ENCODE results near the gene KRTAP5-2.
A peak's percentile ranks its signal among the peaks of the same experiment; 100 is the strongest.
"Not testable (repeated sequence)": the region's sequence is repeated elsewhere in the genome, so short reads cannot be mapped to it uniquely, and the experiment has no call there.

Gene KRTAP5-2

GRCh38 chr11:1589191-1589963 is 8.7 kb downstream of the KRTAP5-2 start:
- H3K9ac ChIP-seq (ENCODE audit: low read depth, low read length); H3K4me1 ChIP-seq (ENCODE audit: insufficient read depth, low read length); H3K36me3 ChIP-seq (ENCODE audit: insufficient read depth, low read length); H3K9me3 ChIP-seq (ENCODE audit: control insufficient read depth, insufficient read depth, low read length): not testable (repeated sequence)

- Histone ChIP-seq H3K36me3 (ENCODE audit: insufficient read depth, low read length) (no peaks in the 10 kb centered on the region), H3K4me1 (ENCODE audit: insufficient read depth, low read length) (no peaks in the 10 kb centered on the region), H3K9me3 (ENCODE audit: control insufficient read depth, insufficient read depth, low read length) (no peaks in the 10 kb centered on the region), H3K9ac (ENCODE audit: low read depth, low read length) (no peak overlapping the region)
Observed at GRCh38 chr11:1586699-1587098, 11.4 kb downstream of the KRTAP5-2 start.

- not testable (repeated sequence) for H3K4me1 ChIP-seq (ENCODE audit: insufficient read depth, low read length); H3K9ac ChIP-seq (ENCODE audit: low read depth, low read length); H3K9me3 ChIP-seq (ENCODE audit: control insufficient read depth, insufficient read depth, low read length); H3K36me3 ChIP-seq (ENCODE audit: insufficient read depth, low read length)
Observed at GRCh38 chr11:1584661-1585370, 13.3 kb downstream of the KRTAP5-2 start, which contains the start of gene KRTAP5-1. TSS of gene KRTAP5-1 (minus strand) at chr11:1585283. CDS start at chr11:1585249, 34 bp downstream.

- not testable (repeated sequence) for H3K9ac ChIP-seq (ENCODE audit: low read depth, low read length); H3K36me3 ChIP-seq (ENCODE audit: insufficient read depth, low read length); H3K9me3 ChIP-seq (ENCODE audit: control insufficient read depth, insufficient read depth, low read length); H3K4me1 ChIP-seq (ENCODE audit: insufficient read depth, low read length)
Observed at GRCh38 chr11:1582909-1583308, 15.2 kb downstream of the KRTAP5-2 start.

- H3K9me3 ChIP-seq (ENCODE audit: control insufficient read depth, insufficient read depth, low read length) = peaks cover 6% of the 10 kb centered on the region; the same call in 1 of the 2 replicates
Observed at GRCh38 chr11:1581976-1582375, 16.1 kb downstream of the KRTAP5-2 start.

GRCh38 chr11:1576825-1577224 is 21.3 kb downstream of the KRTAP5-2 start:
- Histone ChIP-seq H3K36me3 (ENCODE audit: insufficient read depth, low read length) (no peaks in the 10 kb centered on the region), H3K9ac (ENCODE audit: low read depth, low read length) (no peak overlapping the region), H3K9me3 (ENCODE audit: control insufficient read depth, insufficient read depth, low read length) (peaks cover 6% of the 10 kb centered on the region; the same call in 1 of the 2 replicates), H3K4me1 (ENCODE audit: insufficient read depth, low read length) (no peaks in the 10 kb centered on the region; the same call in 1 of the 2 replicates)

More at GRCh38 chr11:1581976-1582375, 16.1 kb downstream of the KRTAP5-2 start:
- no peak overlapping the region for H3K9ac ChIP-seq (ENCODE audit: low read depth, low read length)
- H3K36me3 ChIP-seq (ENCODE audit: insufficient read depth, low read length) = no peaks in the 10 kb centered on the region
- H3K4me1 ChIP-seq (ENCODE audit: insufficient read depth, low read length) = no peaks in the 10 kb centered on the region

- not testable (repeated sequence) for H3K9ac ChIP-seq (ENCODE audit: low read depth, low read length)
Observed at GRCh38 chr11:1575756-1576155, 22.3 kb downstream of the KRTAP5-2 start.

GRCh38 chr11:1574933-1575242 is 23.2 kb downstream of the KRTAP5-2 start:
- no peak overlapping the region for H3K9ac ChIP-seq (ENCODE audit: low read depth, low read length)
- peaks cover 6% of the 10 kb centered on the region; the same call in 1 of the 2 replicates for H3K4me1 ChIP-seq (ENCODE audit: insufficient read depth, low read length)
- H3K36me3 ChIP-seq (ENCODE audit: insufficient read depth, low read length) = no peaks in the 10 kb centered on the region
- H3K9me3 ChIP-seq (ENCODE audit: control insufficient read depth, insufficient read depth, low read length) = peaks cover 6% of the 10 kb centered on the region; the same call in 1 of the 2 replicates

More at GRCh38 chr11:1575756-1576155, 22.3 kb downstream of the KRTAP5-2 start:
- not testable (repeated sequence) for H3K4me1 ChIP-seq (ENCODE audit: insufficient read depth, low read length); H3K36me3 ChIP-seq (ENCODE audit: insufficient read depth, low read length); H3K9me3 ChIP-seq (ENCODE audit: control insufficient read depth, insufficient read depth, low read length)

GRCh38 chr11:1574238-1574932 is 23.7 kb downstream of the KRTAP5-2 start:
- H3K9ac ChIP-seq (ENCODE audit: low read depth, low read length) = peak overlapping the region; percentile 35; the same call in 1 of the 2 replicates

GRCh38 chr11:1573903-1574237 is 24.2 kb downstream of the KRTAP5-2 start:
- H3K36me3 ChIP-seq (ENCODE audit: insufficient read depth, low read length) = no peaks in the 10 kb centered on the region
- H3K9ac ChIP-seq (ENCODE audit: low read depth, low read length) = peak overlapping the region; percentile 32; the same call in 1 of the 2 replicates
- peaks cover 6% of the 10 kb centered on the region; the same call in 1 of the 2 replicates for H3K4me1 ChIP-seq (ENCODE audit: insufficient read depth, low read length)
- peaks cover 6% of the 10 kb centered on the region; the same call in 1 of the 2 replicates for H3K9me3 ChIP-seq (ENCODE audit: control insufficient read depth, insufficient read depth, low read length)

More at GRCh38 chr11:1574238-1574932, 23.7 kb downstream of the KRTAP5-2 start:
- H3K9me3 ChIP-seq (ENCODE audit: control insufficient read depth, insufficient read depth, low read length) = peaks cover 6% of the 10 kb centered on the region; the same call in 1 of the 2 replicates
- H3K36me3 ChIP-seq (ENCODE audit: insufficient read depth, low read length) = no peaks in the 10 kb centered on the region
- peaks cover 6% of the 10 kb centered on the region; the same call in 1 of the 2 replicates for H3K4me1 ChIP-seq (ENCODE audit: insufficient read depth, low read length)

GRCh38 chr11:1573077-1573902 is 24.8 kb downstream of the KRTAP5-2 start:
- Histone ChIP-seq H3K4me1 (ENCODE audit: insufficient read depth, low read length) (peaks cover 6% of the 10 kb centered on the region; the same call in 1 of the 2 replicates), H3K9ac (ENCODE audit: low read depth, low read length) (peak overlapping the region; percentile 50; the same call in 1 of the 2 replicates), H3K36me3 (ENCODE audit: insufficient read depth, low read length) (no peaks in the 10 kb centered on the region), H3K9me3 (ENCODE audit: control insufficient read depth, insufficient read depth, low read length) (peaks cover 5% of the 10 kb centered on the region; the same call in 1 of the 2 replicates)

GRCh38 chr11:1572197-1573076 is 25.7 kb downstream of the KRTAP5-2 start, which contains the start of gene DUSP8:
TSS of gene DUSP8 (minus strand) at chr11:1572271. CDS start at chr11:1565826, 6,445 bp downstream.
- no peaks in the 10 kb centered on the region for H3K36me3 ChIP-seq (ENCODE audit: insufficient read depth, low read length)
- H3K9ac ChIP-seq (ENCODE audit: low read depth, low read length) = peak within 1 kb of the TSS; percentile 54
- peaks cover 6% of the 10 kb centered on the region; the same call in 1 of the 2 replicates for H3K4me1 ChIP-seq (ENCODE audit: insufficient read depth, low read length)
- no peaks in the 10 kb centered on the region for H3K9me3 ChIP-seq (ENCODE audit: control insufficient read depth, insufficient read depth, low read length)

- peak overlapping the region; percentile 54; the same call in 1 of the 2 replicates for H3K9ac ChIP-seq (ENCODE audit: low read depth, low read length)
- no peaks in the 10 kb centered on the region for H3K9me3 ChIP-seq (ENCODE audit: control insufficient read depth, insufficient read depth, low read length)
- peaks cover 6% of the 10 kb centered on the region; the same call in 1 of the 2 replicates for H3K4me1 ChIP-seq (ENCODE audit: insufficient read depth, low read length)
- H3K36me3 ChIP-seq (ENCODE audit: insufficient read depth, low read length) = no peaks in the 10 kb centered on the region
Observed at GRCh38 chr11:1571760-1572196, 26.3 kb downstream of the KRTAP5-2 start.

Measured in ES-I3 (cell line).